Osteoblast (primary cell): ENCODE measurements around the gene EDIL3. TPM values are rescaled to one million over a fixed set of nuclear protein-coding genes. Genes with fewer than 3 reads are reported as not detected.

Source experiments
- DNase-seq: peaks from one replicate; pipeline ENCODE4 v3.0.0; 2011; ENCODE audit warnings: low spot score, mixed read lengths; ENCODE audit not compliant: insufficient read length; ENCODE audit errors: missing footprints
- H2AFZ ChIP-seq: 2 replicates; pipeline ENCODE4 v1.6.0; 2011; ENCODE audit warnings: mild to moderate bottlenecking, low read length
- H3K27ac ChIP-seq: 2 replicates; pipeline ENCODE4 v1.5.1; 2011; ENCODE audit warnings: mild to moderate bottlenecking, low read depth, low read length, moderate library complexity
- H3K27me3 ChIP-seq: 2 replicates; pipeline ENCODE4 v1.6.0; 2012; ENCODE audit warnings: mild to moderate bottlenecking, control low read depth, inconsistent platforms, low read length, moderate library complexity; ENCODE audit not compliant: insufficient read depth
- H3K36me3 ChIP-seq: 2 replicates; pipeline ENCODE4 v1.5.1; 2011; ENCODE audit warnings: mild to moderate bottlenecking, low read length, control low read depth, moderate library complexity; ENCODE audit not compliant: insufficient read depth
- H3K4me1 ChIP-seq: 2 replicates; pipeline ENCODE4 v1.5.1; 2011; ENCODE audit warnings: mild to moderate bottlenecking, low read length, control low read depth, moderate library complexity; ENCODE audit not compliant: insufficient read depth
- H3K4me2 ChIP-seq: 2 replicates; pipeline ENCODE4 v1.6.0; 2011; ENCODE audit warnings: mild to moderate bottlenecking, low read length; ENCODE audit not compliant: insufficient read depth
- H3K4me3 ChIP-seq: fragments of 200-600 bp; sonication (generic); 3 replicates; pipeline ENCODE4 v1.5.1; 2012; ENCODE audit warnings: mild to moderate bottlenecking, low read length, inconsistent platforms; ENCODE audit not compliant: insufficient read depth
- H3K79me2 ChIP-seq: 2 replicates; pipeline ENCODE4 v1.6.0; 2012; ENCODE audit warnings: mild to moderate bottlenecking, low read length, control low read depth, inconsistent platforms; ENCODE audit not compliant: insufficient read depth
- H3K9me3 ChIP-seq: 2 replicates; pipeline ENCODE4 v1.5.1; 2011; ENCODE audit warnings: low read depth, low read length, control low read depth
- H4K20me1 ChIP-seq: 2 replicates; pipeline ENCODE4 v1.6.0; 2012; ENCODE audit warnings: mild to moderate bottlenecking, low read length, control low read depth; ENCODE audit not compliant: insufficient read depth
- CTCF ChIP-seq: IDR thresholded peaks from 2 replicates; pipeline ENCODE4 v1.5.1; 2011; ENCODE audit warnings: mild to moderate bottlenecking, low read depth, low read length, moderate library complexity; ENCODE audit errors: extremely low read depth
- total RNA-seq: library from RNA; depleted of rRNA; stranded (reverse); fragments of >200 nt; gene quantifications from 2 replicates; pipeline ENCODE4 v1.2.3, GENCODE V29; 2012

Gene EDIL3
- total RNA-seq, 1 donor = 366 TPM

- DNase-seq = no peak
- Histone ChIP-seq H3K4me1 (peaks cover 63% of the 10 kb centered on the region), H3K79me2 (peaks cover 26% of the 10 kb centered on the region), H3K9me3 (no peaks in the 10 kb centered on the region), H3K36me3 (no peaks in the 10 kb centered on the region), H3K27me3 (no peaks in the 10 kb centered on the region), H3K4me3 (no peak overlapping the region), H4K20me1 (no peaks in the 10 kb centered on the region), H2AFZ (no peak overlapping the region), H3K27ac (peak overlapping the region; percentile 75), H3K4me2 (peak overlapping the region; percentile 37)
- TF ChIP-seq CTCF = no peak
These were observed 94.0 kb downstream of the EDIL3 start for GRCh38 chr5:84290673-84291072.

- Histone ChIP-seq H4K20me1 (no peaks in the 10 kb centered on the region), H3K4me3 (no peak overlapping the region), H3K36me3 (no peaks in the 10 kb centered on the region), H3K4me2 (peak overlapping the region; percentile 37), H3K79me2 (peaks cover 28% of the 10 kb centered on the region), H3K4me1 (peaks cover 66% of the 10 kb centered on the region), H2AFZ (peak overlapping the region; percentile 28), H3K27me3 (no peaks in the 10 kb centered on the region), H3K9me3 (no peaks in the 10 kb centered on the region), H3K27ac (peak overlapping the region; percentile 75)
- no peak for TF ChIP-seq CTCF
- DNase-seq = no peak
These were observed 94.5 kb downstream of the EDIL3 start for GRCh38 chr5:84290161-84290560.

- peaks cover 59% of the 10 kb centered on the region for H3K4me1 ChIP-seq
- TF ChIP-seq CTCF = no peak
- no peak overlapping the region for H3K4me3 ChIP-seq
- H3K79me2 ChIP-seq = peaks cover 32% of the 10 kb centered on the region
- H4K20me1 ChIP-seq = no peaks in the 10 kb centered on the region
- no peaks in the 10 kb centered on the region for H3K9me3 ChIP-seq
- H2AFZ ChIP-seq = no peak overlapping the region
- no peaks in the 10 kb centered on the region for H3K36me3 ChIP-seq
- peak overlapping the region; percentile 75 for H3K27ac ChIP-seq
- peak overlapping the region; percentile 51 for H3K4me2 ChIP-seq
- no peak for DNase-seq
- H3K27me3 ChIP-seq = no peaks in the 10 kb centered on the region
These were observed 96.7 kb downstream of the EDIL3 start for GRCh38 chr5:84287951-84288350.

GRCh38 chr5:84286662-84287061 is 98.0 kb downstream of the EDIL3 start:
- H3K79me2 ChIP-seq = peaks cover 30% of the 10 kb centered on the region
- no peak overlapping the region for H3K4me3 ChIP-seq
- H3K36me3 ChIP-seq = no peaks in the 10 kb centered on the region
- H4K20me1 ChIP-seq = no peaks in the 10 kb centered on the region
- no peak for TF ChIP-seq CTCF
- no peak overlapping the region for H2AFZ ChIP-seq
- no peak overlapping the region for H3K4me2 ChIP-seq
- H3K9me3 ChIP-seq = no peaks in the 10 kb centered on the region
- H3K4me1 ChIP-seq = peaks cover 55% of the 10 kb centered on the region
- H3K27ac ChIP-seq = no peak overlapping the region
- no peaks in the 10 kb centered on the region for H3K27me3 ChIP-seq
- DNase-seq = no peak
